ENCODE results near the gene VWA8. TPM values are rescaled to one million over a fixed set of nuclear protein-coding genes. Genes with fewer than 3 reads are reported as not detected.

The VWA8 gene
- polyA plus RNA-seq, 1 of the 3 experiments (the other 2 are of a cell fraction): 5.5 TPM

DNA sequence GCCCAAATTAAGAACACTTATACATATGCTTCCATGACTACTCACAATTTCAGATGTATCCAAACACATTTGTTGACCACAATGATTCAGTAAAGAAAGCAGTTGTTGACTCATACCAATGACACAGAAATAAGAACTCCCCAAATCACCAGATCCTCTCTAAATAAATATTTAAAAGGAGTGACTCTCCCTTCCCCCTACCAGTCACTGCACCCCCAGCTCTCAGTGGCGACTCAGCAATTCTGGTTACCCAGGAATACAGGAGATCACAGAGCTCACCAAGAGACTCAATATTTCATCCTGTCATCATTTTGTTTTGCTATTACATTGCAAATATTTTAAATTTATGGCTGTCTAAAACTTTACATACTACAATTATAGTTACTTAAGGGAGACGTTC lies 372.0 kb downstream of the VWA8 start:
- Histone ChIP-seq H3F3A (replicated peaks; ENCODE audit: insufficient read depth) (peaks cover 4% of the 10 kb centered on the region), H3K9ac (no peak overlapping the region), H4K20me1 (ENCODE audit: insufficient read depth) (no peaks in the 10 kb centered on the region), H2AFZ (ENCODE audit: low read depth) (no peak overlapping the region), H3K27ac (ENCODE audit: low read depth in 2 of 2, low read length in 1 of 2) (peak overlapping the region in 1 of 2 experiments; percentile 58; a peak in 2 of 4 replicates), H3K4me1 (ENCODE audit: control insufficient read depth in 1 of 2, insufficient read depth in 2 of 2, low read depth in 1 of 2, low read length in 1 of 2) (no peaks in the 10 kb centered on the region), H3K36me3 (replicated peaks in 1 of 2; ENCODE audit: control insufficient read depth in 1 of 2, insufficient read depth in 2 of 2, low read length in 1 of 2) (peaks cover 3% of the 10 kb centered on the region in 2 experiments), H3K4me3 (ENCODE audit: low read depth in 2 of 2, low read length in 1 of 2) (no peak overlapping the region), H3K9me2 (no peaks in the 10 kb centered on the region), H3K4me2 (no peak overlapping the region), H3K27me3 (ENCODE audit: insufficient read depth) (no peaks in the 10 kb centered on the region), H3K79me2 (ENCODE audit: insufficient read depth) (no peaks in the 10 kb centered on the region), H3K9me3 (no peaks in the 10 kb centered on the region)
- CTCF ChIA-PET: no interaction called here
- 79% methylated on average over 2 of the region's 2 CpGs for WGBS (ENCODE audit: low lambda C conversion rate)
- no peak for DNase-seq
- POLR2A ChIA-PET: no interaction called here
- TF ChIP-seq FOSL2 (IDR thresholded peaks at IDR 0.05; ENCODE audit: borderline replicate concordance, low read depth) (peak; percentile 82), EP300 (IDR thresholded peaks at IDR 0.05; ENCODE audit: borderline replicate concordance in 1 of 2, low read depth in 1 of 2, low read length in 1 of 2) (peak in 1 of 2 experiments; percentile 45; a peak in 1 of 4 replicates), SMC3 (IDR thresholded peaks at IDR 0.05; ENCODE audit: low read depth, low read length) (no peak), TCF12 (IDR thresholded peaks at IDR 0.05) (peak; percentile 62), NFIC (IDR thresholded peaks at IDR 0.05; ENCODE audit: borderline replicate concordance) (peak; percentile 12; the same call in 1 of the 2 replicates), GABPA (IDR thresholded peaks at IDR 0.05; ENCODE audit: low read depth) (no peak), POLR2AphosphoS5 (IDR thresholded peaks at IDR 0.05; ENCODE audit: low read depth, low read length) (no peak; the same call in 1 of the 2 replicates), JUND (IDR thresholded peaks at IDR 0.05) (peak; percentile 61)
- TF ChIP-seq, protein P1, sequence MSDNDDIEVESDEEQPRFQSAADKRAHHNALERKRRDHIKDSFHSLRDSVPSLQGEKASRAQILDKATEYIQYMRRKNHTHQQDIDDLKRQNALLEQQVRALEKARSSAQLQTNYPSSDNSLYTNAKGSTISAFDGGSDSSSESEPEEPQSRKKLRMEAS (IDR thresholded peaks at IDR 0.05; ENCODE audit: low read depth): 0 out of 2 replicates have a peak, but pooled peaks have one; percentile 7
- TF ChIP-seq, protein P2, sequence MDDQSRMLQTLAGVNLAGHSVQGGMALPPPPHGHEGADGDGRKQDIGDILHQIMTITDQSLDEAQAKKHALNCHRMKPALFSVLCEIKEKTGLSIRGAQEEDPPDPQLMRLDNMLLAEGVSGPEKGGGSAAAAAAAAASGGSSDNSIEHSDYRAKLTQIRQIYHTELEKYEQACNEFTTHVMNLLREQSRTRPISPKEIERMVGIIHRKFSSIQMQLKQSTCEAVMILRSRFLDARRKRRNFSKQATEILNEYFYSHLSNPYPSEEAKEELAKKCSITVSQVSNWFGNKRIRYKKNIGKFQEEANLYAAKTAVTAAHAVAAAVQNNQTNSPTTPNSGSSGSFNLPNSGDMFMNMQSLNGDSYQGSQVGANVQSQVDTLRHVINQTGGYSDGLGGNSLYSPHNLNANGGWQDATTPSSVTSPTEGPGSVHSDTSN (IDR thresholded peaks at IDR 0.05): peak; percentile 45

DNA sequence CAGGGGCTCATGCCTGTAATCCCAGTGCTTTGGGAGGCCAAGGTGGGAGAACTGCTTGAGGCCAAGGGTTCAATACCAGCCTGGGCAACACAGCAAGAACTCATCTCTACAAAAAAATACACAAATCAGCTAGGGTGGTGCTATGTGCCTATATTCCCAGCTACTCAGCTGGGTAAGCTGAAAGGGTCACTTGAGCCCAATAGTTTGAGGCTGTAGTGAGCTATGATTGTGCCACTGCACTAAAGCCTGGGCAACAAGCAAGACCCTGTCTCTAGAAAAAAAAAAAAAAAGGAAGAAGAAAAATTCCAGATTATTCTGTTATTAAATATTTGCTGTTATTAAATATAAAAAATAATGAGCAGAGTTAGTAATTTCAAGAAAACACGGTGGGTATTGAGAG lies 372.5 kb downstream of the VWA8 start:
- Histone ChIP-seq H3K27ac (ENCODE audit: low read depth in 2 of 2, low read length in 1 of 2) (peak overlapping the region in 1 of 2 experiments; percentile 58; a peak in 2 of 4 replicates), H3K27me3 (ENCODE audit: insufficient read depth) (no peaks in the 10 kb centered on the region), H3K36me3 (replicated peaks in 1 of 2; ENCODE audit: control insufficient read depth in 1 of 2, insufficient read depth in 2 of 2, low read length in 1 of 2) (peaks cover 3 to 6% of the 10 kb centered on the region in 2 experiments), H3K9me3 (no peaks in the 10 kb centered on the region), H2AFZ (ENCODE audit: low read depth) (no peak overlapping the region), H3K79me2 (ENCODE audit: insufficient read depth) (no peaks in the 10 kb centered on the region), H3K9ac (no peak overlapping the region), H3K4me3 (ENCODE audit: low read depth in 2 of 2, low read length in 1 of 2) (no peak overlapping the region), H4K20me1 (ENCODE audit: insufficient read depth) (no peaks in the 10 kb centered on the region), H3K4me1 (ENCODE audit: control insufficient read depth in 1 of 2, insufficient read depth in 2 of 2, low read depth in 1 of 2, low read length in 1 of 2) (no peaks in the 10 kb centered on the region), H3F3A (replicated peaks; ENCODE audit: insufficient read depth) (peaks cover 4% of the 10 kb centered on the region), H3K9me2 (no peaks in the 10 kb centered on the region), H3K4me2 (no peak overlapping the region)
- TF ChIP-seq TEAD4 (IDR thresholded peaks at IDR 0.05; ENCODE audit: borderline replicate concordance, insufficient read depth): no peak
- TF ChIP-seq MEF2A (IDR thresholded peaks at IDR 0.05; ENCODE audit: borderline replicate concordance, low read depth): no peak
- TF ChIP-seq GABPA (IDR thresholded peaks at IDR 0.05; ENCODE audit: low read depth): no peak
- TF ChIP-seq EZH2phosphoT487 (IDR thresholded peaks at IDR 0.05; ENCODE audit: borderline replicate concordance, low read depth): no peak
- TF ChIP-seq, protein P1 (IDR thresholded peaks at IDR 0.05; ENCODE audit: low read depth): no peak
- no peak for TF ChIP-seq RCOR1 (IDR thresholded peaks at IDR 0.05; ENCODE audit: low read length)
- TF ChIP-seq GATA2 (CRISPR knock-in tag; IDR thresholded peaks at IDR 0.05): no peak
- no peak for TF ChIP-seq FOXM1 (IDR thresholded peaks at IDR 0.05; ENCODE audit: low read depth)
- TF ChIP-seq, protein P3, sequence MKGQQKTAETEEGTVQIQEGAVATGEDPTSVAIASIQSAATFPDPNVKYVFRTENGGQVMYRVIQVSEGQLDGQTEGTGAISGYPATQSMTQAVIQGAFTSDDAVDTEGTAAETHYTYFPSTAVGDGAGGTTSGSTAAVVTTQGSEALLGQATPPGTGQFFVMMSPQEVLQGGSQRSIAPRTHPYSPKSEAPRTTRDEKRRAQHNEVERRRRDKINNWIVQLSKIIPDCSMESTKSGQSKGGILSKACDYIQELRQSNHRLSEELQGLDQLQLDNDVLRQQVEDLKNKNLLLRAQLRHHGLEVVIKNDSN (IDR thresholded peaks at IDR 0.05; ENCODE audit: borderline replicate concordance, low read depth): no peak
- TF ChIP-seq EP300 (IDR thresholded peaks at IDR 0.05; ENCODE audit: borderline replicate concordance in 1 of 2, low read depth in 1 of 2, low read length in 1 of 2): no peak
- TF ChIP-seq CHD2 (IDR thresholded peaks at IDR 0.05; ENCODE audit: low read length, partially characterized antibody): no peak
- no peak for TF ChIP-seq ELF1 (IDR thresholded peaks at IDR 0.05)
- DNase-seq: no peak
- 82% methylated on average over 1 of the region's 1 CpG for WGBS (ENCODE audit: low lambda C conversion rate)
- CTCF ChIA-PET: no interaction called here
- POLR2A ChIA-PET: no interaction called here
